Measurements from ENCODE around the gene HTR1D.
A peak's percentile ranks its signal among the peaks of the same experiment; 100 is the strongest.
"Not testable (repeated sequence)": the region's sequence is repeated elsewhere in the genome, so short reads cannot be mapped to it uniquely, and the experiment has no call there.

Gene HTR1D

GRCh38 chr1:23217421-23218115 lies at the start of gene HTR1D:
Gene HTR1D (minus strand): TSS chr1:23217502. CDS start chr1:23194219, 23,283 bp downstream.
- no peak for DNase-seq (ENCODE audit: low read depth)

- DNase-seq (ENCODE audit: low read depth) = no peak
Measured at GRCh38 chr1:23263380-23263887, 46.1 kb upstream of the HTR1D start.

- not testable (repeated sequence) for DNase-seq (ENCODE audit: low read depth)
Measured at GRCh38 chr1:23258082-23258481, 40.8 kb upstream of the HTR1D start.

GRCh38 chr1:23257371-23257770 lies 40.1 kb upstream of the HTR1D start:
- not testable (repeated sequence) for DNase-seq (ENCODE audit: low read depth)

- no peak for DNase-seq (ENCODE audit: low read depth)
Measured at GRCh38 chr1:23254584-23254983, 37.3 kb upstream of the HTR1D start.

- DNase-seq (ENCODE audit: low read depth) = no peak
Measured at GRCh38 chr1:23251812-23252211, 34.5 kb upstream of the HTR1D start.

GRCh38 chr1:23249787-23250454 lies 32.6 kb upstream of the HTR1D start:
- no peak for DNase-seq (ENCODE audit: low read depth)

GRCh38 chr1:23247276-23247675 lies 30.0 kb upstream of the HTR1D start:
- no peak for DNase-seq (ENCODE audit: low read depth)

GRCh38 chr1:23246274-23246673 lies 29.0 kb upstream of the HTR1D start:
- DNase-seq (ENCODE audit: low read depth) = no peak

- no peak for DNase-seq (ENCODE audit: low read depth)
Measured at GRCh38 chr1:23244256-23244761, 27.0 kb upstream of the HTR1D start.

GRCh38 chr1:23242414-23242813 lies 25.1 kb upstream of the HTR1D start:
- DNase-seq (ENCODE audit: low read depth) = no peak

- DNase-seq (ENCODE audit: low read depth) = no peak
Measured at GRCh38 chr1:23239638-23240295, 22.5 kb upstream of the HTR1D start.

- no peak for DNase-seq (ENCODE audit: low read depth)
Measured at GRCh38 chr1:23238565-23238964, 21.3 kb upstream of the HTR1D start.

GRCh38 chr1:23237508-23237907 lies 20.2 kb upstream of the HTR1D start:
- no peak for DNase-seq (ENCODE audit: low read depth)

GRCh38 chr1:23227806-23228205 lies 10.5 kb upstream of the HTR1D start:
- DNase-seq (ENCODE audit: low read depth) = no peak

- DNase-seq (ENCODE audit: low read depth) = peak; percentile 27
Measured at GRCh38 chr1:23224739-23225648, 7.7 kb upstream of the HTR1D start.

- DNase-seq (ENCODE audit: low read depth) = not testable (repeated sequence)
Measured at GRCh38 chr1:23223963-23224362, 6.7 kb upstream of the HTR1D start.

- not testable (repeated sequence) for DNase-seq (ENCODE audit: low read depth)
Measured at GRCh38 chr1:23223490-23223951, 6.2 kb upstream of the HTR1D start.

- DNase-seq (ENCODE audit: low read depth) = no peak
Measured at GRCh38 chr1:23222742-23223141, 5.4 kb upstream of the HTR1D start.

- DNase-seq (ENCODE audit: low read depth) = no peak
Measured at GRCh38 chr1:23222331-23222730, 5.0 kb upstream of the HTR1D start.

GRCh38 chr1:23221107-23221506 lies 3.8 kb upstream of the HTR1D start:
- DNase-seq (ENCODE audit: low read depth) = no peak

All from non-pigmented ciliary epithelial cell (primary cell).